HG02885 (cell line): Measurements from ENCODE around the gene TASP1.
A peak's percentile ranks its signal among the peaks of the same experiment; 100 is the strongest.
"Not testable (repeated sequence)": the region's sequence is repeated elsewhere in the genome, so short reads cannot be mapped to it uniquely, and the experiment has no call there.

Experiments
- ATAC-seq: cut with Tn5 transposase; IDR thresholded peaks from one replicate; pipeline ENCODE4 v1.9.1; 2021; ENCODE audit warnings: mild to moderate bottlenecking; ENCODE audit not compliant: unreplicated experiment, poor library complexity

TASP1 gene

GRCh38 chr20:13638496-13639149, at the start of gene TASP1:
TASP1 (minus strand) TSS chr20:13638932; CDS start chr20:13630078, 8,854 bp downstream.
- peak; percentile 100 for ATAC-seq

- ATAC-seq, result no peak
These were observed 49.1 kb upstream of the TASP1 start for GRCh38 chr20:13687815-13688214.

- ATAC-seq, result no peak
These were observed 46.9 kb upstream of the TASP1 start for GRCh38 chr20:13685623-13686022.

GRCh38 chr20:13684566-13685222, 46.0 kb upstream of the TASP1 start:
- peak; percentile 77 for ATAC-seq

GRCh38 chr20:13683833-13684232, 45.1 kb upstream of the TASP1 start:
- no peak for ATAC-seq

- ATAC-seq, result peak; percentile 73
These were observed 42.8 kb upstream of the TASP1 start for GRCh38 chr20:13681248-13682125.

- ATAC-seq, result no peak
These were observed 40.2 kb upstream of the TASP1 start for GRCh38 chr20:13678944-13679343.

GRCh38 chr20:13677241-13677640, 38.5 kb upstream of the TASP1 start:
- no peak for ATAC-seq

- ATAC-seq, result no peak
These were observed 38.0 kb upstream of the TASP1 start for GRCh38 chr20:13676682-13677081.

- ATAC-seq, result no peak
These were observed 34.0 kb upstream of the TASP1 start for GRCh38 chr20:13672690-13673089.

GRCh38 chr20:13671916-13672378, 33.2 kb upstream of the TASP1 start:
- ATAC-seq, result no peak

GRCh38 chr20:13671512-13671911, 32.8 kb upstream of the TASP1 start:
- no peak for ATAC-seq

GRCh38 chr20:13670160-13670559, 31.4 kb upstream of the TASP1 start:
- ATAC-seq, result no peak

- ATAC-seq, result no peak
These were observed 27.1 kb upstream of the TASP1 start for GRCh38 chr20:13665709-13666395.

GRCh38 chr20:13661070-13661685, 22.4 kb upstream of the TASP1 start:
- no peak for ATAC-seq

- ATAC-seq, result peak; percentile 94
These were observed 20.6 kb upstream of the TASP1 start for GRCh38 chr20:13659288-13659687.

- ATAC-seq, result not testable (repeated sequence)
These were observed 19.3 kb upstream of the TASP1 start for GRCh38 chr20:13658060-13658459.

GRCh38 chr20:13656721-13657368, 18.1 kb upstream of the TASP1 start:
- no peak for ATAC-seq

- ATAC-seq, result no peak
These were observed 15.8 kb upstream of the TASP1 start for GRCh38 chr20:13654463-13655023.
